ENCODE data around the gene B4GALT3.

The B4GALT3 gene

DNA sequence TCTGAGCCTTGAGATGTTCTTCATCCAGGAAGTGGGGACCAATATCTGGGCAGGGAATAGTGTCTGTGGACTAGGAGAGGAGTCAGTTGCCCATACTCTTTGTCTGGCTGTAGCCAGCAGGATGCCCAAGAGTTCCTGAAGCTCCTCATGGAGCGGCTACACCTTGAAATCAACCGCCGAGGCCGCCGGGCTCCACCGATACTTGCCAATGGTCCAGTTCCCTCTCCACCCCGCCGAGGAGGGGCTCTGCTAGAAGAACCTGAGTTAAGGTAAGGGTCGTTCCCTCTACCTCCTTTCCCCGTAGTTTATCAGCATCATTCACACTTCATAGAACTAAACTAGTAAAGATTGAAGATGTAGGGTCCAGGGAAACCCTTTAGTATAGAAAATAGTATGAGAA, 14.5 kb downstream of the B4GALT3 start:
- no peak for DNase-seq (ENCODE audit: low spot score)

DNA sequence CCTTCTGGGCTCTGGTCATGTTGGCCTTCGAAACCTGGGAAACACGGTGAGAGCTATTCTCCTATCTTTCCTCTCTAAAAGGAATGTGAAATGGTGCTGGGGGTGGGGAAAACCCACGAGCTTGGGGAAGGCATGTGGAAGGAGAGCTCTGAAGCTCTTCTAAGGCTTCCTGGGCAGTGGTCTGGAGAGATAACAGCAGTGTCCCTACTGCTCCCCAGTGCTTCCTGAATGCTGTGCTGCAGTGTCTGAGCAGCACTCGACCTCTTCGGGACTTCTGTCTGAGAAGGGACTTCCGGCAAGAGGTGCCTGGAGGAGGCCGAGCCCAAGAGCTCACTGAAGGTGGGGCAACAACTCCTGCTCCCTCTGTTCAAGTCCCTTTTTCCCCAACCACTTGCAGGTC, 15.3 kb downstream of the B4GALT3 start:
- DNase-seq (ENCODE audit: low spot score), result no peak

DNA sequence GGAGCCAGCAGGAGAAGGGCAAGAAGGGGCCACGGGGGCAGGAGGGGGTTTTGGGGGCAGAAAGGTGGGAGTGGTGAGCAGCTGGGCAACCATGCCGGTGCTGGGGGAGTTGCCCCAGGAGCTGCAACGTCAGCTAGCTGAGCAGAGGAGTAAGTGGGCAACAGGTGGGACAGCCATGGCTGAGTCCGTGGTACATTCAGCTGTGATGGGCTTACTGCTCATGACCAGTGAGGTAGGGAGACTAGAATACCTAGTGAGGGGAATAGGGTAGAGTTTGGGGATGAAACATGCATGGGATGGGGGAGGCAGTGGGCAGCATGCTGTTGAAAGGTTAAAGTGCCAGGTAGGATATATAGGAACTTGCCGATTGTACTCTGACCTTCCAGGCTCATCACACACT, 15.7 kb downstream of the B4GALT3 start:
- no peak for DNase-seq (ENCODE audit: low spot score)

DNA sequence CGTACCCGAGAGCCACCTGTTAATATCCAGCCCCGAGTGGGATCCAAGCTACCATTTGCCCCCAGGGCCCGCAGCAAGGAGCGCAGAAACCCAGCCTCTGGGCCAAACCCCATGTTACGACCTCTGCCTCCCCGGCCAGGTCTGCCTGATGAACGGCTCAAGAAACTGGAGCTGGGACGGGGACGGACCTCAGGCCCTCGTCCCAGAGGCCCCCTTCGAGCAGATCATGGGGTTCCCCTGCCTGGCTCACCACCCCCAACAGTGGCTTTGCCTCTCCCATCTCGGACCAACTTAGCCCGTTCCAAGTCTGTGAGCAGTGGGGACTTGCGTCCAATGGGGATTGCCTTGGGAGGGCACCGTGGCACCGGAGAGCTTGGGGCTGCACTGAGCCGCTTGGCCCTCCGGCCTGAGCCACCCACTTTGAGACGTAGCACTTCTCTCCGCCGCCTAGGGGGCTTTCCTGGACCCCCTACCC, 16.6 kb downstream of the B4GALT3 start:
- DNase-seq (ENCODE audit: low spot score), result no peak

DNA sequence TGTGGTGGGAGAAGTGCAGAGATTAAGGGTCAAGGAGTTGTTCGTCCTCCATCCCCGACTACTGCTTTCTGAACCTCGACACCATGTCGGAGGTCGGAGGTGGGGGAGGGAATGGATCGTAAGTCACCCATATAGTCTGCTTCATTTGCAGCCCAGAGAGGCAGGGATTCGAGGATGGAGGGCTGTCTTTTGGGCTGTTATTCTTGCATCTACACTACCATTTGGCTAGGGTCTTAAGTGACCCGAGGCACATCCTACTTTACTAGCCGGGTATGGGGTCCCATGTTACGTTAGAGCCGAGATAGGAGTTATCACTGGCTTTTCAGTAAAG, 17.4 kb downstream of the B4GALT3 start:
- no peak for DNase-seq (ENCODE audit: low spot score)

DNA sequence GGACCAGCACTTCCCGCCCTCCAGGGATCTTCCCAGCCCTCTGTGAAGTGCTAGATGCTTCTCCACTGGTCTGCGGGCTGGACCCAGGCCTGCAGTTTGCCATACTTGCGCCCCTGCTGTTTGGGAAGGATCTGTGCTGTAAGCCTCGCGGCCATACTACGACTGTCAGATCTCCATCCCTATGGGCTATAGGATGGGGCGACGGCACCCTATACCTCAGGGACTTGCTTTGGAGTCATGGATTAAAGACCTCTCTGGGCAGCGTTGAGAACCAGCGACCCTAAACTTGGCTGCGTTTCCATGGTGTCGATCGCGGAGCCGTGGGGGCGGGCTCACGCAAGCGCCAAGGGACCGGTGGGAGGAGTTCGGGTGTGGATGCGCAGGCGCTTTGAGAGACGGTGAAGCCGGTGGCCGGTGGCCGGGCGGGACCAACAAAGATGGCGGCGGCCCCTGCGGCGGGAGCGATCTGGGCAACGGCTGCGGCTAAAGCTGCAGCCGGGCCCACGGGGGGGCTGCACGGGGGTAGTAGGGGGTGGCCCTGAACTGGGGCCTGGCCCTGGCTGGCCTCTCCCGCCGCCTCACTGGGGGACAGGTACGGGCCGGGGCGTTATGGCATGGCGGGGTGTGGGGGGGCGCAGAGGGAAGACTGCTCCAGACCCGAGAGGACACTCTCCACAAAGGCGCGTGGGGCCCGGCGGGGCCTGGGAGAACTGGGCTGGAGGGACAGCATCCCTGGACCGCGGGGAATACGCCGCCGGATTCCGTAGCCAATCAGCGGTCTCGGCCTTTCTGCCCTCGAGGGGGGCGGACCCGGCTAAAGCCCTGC, 18.0 kb downstream of the B4GALT3 start, which contains the start of gene USP21:
USP21 (plus strand) TSS at position 414 of the 826 bp plus-strand sequence. CDS start 1,141 bp downstream, outside the sequence.
- peak; percentile 84 for DNase-seq (ENCODE audit: low spot score)

DNA sequence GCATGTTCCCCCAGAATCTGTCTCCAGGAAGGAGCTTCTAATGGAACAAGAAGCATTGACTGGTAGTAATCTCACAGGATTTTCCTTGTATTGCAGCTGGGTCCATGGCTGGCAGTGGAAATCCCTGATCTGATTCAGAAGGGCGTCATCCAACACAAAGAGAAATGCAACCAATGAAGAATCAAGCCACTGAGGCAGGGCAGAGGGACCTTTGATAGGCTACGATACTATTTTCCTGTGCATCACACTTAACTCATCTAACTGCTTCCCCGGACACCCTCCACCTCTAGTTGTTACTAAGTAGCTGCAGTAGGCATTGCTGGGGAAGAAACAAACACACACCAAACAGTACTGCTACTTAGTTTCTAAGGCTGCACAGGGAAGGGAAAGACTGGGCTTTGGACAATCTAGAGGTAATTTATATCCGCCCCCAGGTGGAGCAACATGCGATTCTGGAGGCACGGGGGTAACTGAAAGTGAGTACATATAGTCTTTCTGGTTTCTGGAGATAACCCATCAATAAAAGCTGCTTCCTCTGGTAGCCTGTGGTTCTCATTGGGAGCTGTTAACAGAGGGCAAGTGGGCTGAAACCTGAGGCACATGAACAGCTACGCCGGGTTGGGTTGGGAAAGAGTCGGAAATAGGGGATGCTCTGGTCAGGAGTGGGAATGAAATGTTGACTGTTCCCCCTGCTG, 18.8 kb downstream of the B4GALT3 start:
- DNase-seq (ENCODE audit: low spot score), result no peak

DNA sequence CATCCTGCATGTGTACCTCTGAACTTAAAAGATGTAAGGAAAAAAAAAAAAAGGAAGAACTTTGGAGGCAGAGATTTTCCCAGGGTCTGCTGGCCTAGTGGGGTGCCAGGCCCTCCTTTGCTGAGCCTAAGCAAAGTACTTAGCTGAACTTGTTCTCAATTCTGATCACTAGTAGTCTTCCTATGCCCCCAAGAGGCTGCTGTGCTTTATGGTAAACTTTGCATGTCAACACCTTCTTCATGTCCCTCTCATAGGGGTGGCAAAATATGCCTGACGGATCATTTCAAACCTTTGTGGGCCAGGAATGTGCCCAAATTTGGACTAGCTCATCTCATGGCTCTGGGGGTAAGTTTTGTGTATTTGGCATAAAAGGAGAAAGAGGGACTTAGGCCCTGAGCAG, 19.4 kb downstream of the B4GALT3 start:
- no peak for DNase-seq (ENCODE audit: low spot score)

DNA sequence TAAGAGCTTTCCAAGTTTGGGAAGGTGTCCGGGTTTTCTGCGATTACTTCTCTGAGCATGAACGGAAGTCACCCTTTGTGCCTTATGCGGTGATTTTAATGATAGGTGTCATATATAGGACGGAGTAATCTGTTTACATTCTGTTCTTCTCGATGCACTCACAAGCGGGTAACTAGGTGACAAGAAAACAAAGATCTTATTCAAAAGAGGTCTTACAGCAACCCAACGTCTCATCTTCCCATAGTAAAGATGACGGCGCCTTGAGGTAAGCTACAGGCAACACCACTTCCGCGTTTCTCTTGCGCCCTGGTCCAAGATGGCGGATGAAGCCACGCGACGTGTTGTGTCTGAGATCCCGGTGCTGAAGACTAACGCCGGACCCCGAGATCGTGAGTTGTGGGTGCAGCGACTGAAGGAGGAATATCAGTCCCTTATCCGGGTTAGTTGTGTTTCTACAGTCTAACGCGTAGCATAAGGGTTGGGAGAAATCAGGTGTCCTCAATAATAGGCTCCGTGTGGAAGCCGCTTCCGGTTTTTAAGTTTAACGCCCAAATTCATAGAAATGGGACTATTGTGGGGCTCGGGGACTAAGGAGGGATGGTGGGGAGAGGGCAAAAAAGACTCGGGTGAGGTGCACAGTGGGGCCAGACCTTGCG, 23.5 kb downstream of the B4GALT3 start, which contains the start of gene UFC1:
UFC1 (plus strand) TSS at position 297 of the 656 bp plus-strand sequence; CDS start at position 317, 20 bp downstream.
- DNase-seq (ENCODE audit: low spot score), result peak; percentile 95

DNA sequence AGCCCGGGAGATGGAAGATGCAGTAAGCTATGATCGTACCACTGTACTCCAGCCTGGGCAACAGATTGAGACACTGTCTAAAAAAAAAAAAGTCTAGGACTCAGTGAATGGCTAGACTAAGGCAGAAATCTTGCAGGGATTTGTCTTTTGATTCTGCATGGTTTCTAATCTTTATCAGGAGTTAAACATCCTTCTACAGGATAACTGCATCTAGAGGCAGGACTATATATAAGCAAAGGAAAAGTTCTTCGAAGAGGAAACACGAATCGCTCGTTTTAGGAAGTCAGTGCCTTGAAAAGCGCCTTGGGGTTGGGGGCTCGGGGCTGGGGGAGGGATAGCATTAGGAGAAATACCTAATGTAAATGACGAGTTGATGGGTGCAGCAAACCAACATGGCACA, 24.1 kb downstream of the B4GALT3 start:
- DNase-seq (ENCODE audit: low spot score), result no peak

DNA sequence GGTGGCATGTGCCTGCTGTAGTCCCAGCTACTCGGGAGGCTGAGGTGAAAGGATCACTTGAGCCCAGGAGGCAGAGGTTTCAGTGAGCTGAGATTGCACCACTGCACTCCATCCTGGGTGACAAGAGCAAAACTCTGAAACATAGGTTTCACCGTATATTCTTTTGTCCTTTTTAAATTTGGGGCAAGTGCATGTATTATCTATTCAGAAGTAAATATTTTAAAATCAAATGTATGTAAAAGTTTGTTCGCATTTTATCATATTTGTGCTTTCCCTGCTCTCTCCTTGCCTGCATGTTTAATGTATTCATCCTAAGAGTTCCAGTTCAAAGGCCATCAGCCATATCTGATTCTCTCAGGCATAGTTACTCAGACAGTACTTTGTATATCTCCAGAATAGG, 31.5 kb downstream of the B4GALT3 start:
- no peak for DNase-seq (ENCODE audit: low spot score)

DNA sequence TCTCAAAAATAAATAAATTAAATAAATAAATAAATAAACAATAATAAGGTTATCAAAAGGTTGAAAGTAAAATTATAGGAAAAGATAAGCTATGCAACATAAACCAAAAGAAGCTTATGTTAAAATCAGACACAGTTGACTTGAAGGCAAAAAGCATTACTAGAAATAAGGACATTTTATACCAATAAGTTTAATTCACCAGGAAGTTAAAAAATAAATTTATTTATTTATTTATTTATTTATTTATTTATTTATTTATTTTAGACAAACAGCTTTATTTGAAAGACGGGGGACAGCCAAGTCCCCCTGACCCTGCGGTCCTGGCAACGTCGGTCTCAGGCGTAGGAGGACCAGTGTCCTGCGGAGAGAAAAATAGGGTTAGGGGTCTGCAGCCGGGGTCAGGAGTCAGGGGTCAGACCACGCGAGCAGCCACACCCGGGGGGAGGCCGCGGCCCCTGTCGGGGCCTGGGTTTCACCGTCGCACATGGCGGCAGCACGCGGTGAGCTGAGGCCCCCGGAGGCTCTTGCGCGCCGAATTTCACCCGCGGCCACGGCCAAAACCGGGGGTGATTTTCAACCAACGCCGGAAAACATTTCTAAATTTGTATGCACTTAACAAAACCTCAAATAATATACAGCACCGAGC, 36.4 kb downstream of the B4GALT3 start:
- no peak for DNase-seq (ENCODE audit: low spot score)

DNA sequence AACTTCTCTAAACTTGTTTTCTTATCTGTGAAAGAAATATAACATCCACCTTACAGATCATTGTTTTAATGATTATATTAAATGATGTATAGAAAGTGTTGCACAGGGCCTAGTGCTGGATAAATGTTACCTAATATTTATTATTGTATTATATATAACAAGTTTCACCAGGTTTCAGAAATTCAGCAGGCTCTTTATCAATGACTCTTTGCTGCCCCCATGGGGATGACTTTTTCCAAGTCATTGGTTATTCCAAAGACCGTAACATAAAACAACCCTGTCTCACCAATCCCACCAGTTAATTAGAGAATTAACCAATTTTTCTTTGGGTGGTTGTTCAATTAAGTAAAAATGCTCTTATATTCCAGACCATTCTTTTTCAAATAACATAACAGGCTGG, 37.5 kb downstream of the B4GALT3 start:
- peak; percentile 32 for DNase-seq (ENCODE audit: low spot score)

DNA sequence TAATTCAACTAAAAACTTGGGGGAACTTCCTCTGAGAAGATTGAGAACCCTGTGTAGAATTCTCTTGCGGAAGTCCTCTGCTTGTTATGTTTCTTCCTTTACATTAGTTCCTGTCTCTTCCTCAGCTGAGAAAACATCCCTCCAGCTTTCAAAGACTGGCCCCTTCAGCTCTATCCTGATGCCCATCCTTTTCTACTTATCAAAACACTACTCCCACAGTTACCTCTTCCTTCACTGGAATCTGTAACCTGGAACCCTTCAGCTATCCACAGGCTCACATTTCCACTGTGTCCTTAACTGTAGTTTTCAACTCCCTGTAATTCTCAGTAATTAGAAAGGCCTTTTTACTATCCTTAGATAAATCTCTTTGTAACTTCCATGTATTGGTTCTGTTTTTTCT, 38.9 kb downstream of the B4GALT3 start:
- DNase-seq (ENCODE audit: low spot score), result no peak

DNA sequence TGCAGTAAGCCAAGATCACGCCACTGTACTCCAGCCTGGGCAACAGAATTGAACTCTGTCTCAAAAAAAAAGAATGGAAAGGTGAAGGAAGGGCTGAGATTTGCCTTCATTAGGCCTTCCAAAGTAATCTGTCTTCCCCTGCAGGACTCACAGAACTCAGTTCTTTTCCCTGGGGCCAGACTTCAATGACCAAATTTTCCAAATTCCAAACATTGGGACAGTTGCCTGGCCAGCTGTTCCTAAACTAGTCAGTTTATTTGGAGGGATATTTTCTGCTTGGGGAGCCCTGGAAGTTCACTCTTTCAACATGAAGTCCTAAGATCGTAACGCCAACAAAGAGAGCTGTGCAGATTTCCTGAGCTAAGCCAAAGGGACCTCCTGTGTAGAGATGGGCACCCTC, 39.4 kb downstream of the B4GALT3 start:
- no peak for DNase-seq (ENCODE audit: low spot score)

DNA sequence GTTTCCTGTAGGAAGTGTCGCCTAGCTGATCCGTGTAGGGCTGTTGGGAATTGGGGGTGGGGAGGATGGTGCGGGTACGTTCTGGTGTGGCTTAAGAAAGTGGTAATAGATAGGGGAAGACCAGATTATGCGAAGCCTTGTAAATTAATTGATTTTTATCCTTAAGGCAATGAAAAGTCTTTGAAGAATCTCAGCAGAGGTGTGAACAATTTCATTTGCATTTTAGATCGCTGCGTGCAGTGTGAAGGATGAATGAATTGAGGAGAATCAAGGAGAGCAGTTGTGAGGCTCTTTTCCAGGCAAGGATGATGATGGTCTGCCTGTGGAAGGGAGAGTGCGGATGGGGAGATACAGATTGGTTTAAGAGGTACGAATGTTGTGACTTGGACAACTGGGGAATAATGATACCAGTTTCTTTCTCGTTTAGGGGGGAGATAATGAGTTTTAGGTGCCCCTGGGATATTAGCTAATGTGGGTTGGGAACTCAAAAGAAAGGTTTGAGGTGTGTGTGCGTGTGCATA, 44.0 kb downstream of the B4GALT3 start:
- peak; percentile 36 for DNase-seq (ENCODE audit: low spot score)

DNA sequence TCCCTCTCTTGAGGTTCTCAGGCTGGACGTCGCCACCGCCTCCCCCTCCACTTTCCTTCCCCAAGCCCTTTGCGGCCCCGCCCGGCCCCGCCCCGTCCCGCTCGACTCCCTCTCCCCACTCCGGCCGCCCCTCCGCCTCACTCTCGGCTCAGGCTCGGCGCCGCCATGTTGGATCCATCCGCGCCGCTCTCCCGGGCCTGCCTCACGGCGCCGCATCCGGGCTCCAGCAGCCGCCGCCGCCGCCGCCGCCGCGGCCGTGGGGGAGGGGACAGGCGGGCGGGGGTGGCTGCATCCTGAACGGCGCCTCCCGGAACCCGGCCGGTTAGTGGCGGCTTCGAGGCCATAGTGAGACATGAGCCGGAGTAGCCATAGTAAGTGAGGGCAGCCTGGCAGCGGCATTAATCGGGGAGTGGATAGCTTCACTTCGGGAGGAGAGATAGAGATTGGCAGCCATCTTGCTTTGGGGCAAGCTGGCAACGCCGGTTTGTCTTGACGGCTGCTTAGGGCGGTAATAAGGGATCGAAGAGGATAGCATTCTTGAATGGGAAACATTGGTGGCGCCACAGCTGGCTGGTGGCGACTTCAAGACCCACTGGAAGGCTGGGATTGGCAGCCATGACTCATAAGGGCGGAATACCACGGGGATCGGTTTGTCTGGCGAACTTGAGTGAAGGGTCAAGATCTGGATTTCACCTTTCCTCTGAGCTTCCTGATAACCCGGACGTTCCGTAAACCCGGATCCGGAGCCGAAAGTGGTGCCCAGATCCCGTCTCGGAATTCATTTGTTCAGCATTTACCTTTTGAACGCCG, 44.7 kb downstream of the B4GALT3 start, which contains the start of gene DEDD:
DEDD (minus strand) TSS at position 258 of the 810 bp plus-strand sequence. CDS start 8,205 bp downstream, outside the sequence.
- peak; percentile 98 for DNase-seq (ENCODE audit: low spot score)

DNA sequence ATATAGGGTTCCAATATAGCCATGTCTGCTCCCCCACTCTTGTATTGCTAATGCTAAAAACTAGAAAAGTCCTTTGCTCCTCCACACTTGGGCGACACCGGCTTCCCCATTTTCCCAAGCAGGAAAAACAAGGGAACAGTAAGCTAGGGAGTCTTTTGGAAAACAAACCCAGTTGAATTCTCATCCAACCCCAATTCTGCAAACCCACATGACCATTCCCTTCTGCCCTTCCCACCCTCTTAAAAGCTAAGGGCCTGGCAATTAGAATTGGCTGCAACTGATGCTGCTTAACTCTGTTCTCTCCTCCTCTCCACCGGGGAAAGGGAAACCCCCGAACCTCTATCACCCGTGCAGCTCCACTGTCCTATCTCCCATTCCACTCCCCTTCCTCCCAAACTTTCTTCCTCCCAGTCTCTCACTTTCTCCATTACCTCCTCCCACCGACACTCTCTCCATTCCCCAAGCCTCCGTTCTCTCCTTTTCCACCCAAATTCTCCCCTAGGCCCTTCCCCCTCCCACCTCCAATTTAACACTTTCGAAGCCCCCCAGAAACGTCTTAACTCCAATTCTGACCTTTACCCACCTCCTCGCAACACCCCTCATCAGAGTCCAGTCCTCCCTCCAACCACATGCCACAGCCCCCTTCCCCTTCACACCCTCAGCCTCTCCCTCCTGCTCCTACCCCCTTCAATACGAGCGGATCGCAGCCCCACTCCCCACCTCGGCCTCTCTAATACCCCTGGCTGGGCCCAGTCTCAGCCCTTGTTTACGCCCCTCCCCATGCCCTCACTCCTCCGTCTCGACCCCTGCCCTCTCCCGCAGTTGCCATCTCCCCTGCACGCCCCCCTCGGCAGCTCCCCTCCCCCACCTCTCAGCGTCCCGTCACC, 45.5 kb downstream of the B4GALT3 start:
- no peak for DNase-seq (ENCODE audit: low spot score)

DNA sequence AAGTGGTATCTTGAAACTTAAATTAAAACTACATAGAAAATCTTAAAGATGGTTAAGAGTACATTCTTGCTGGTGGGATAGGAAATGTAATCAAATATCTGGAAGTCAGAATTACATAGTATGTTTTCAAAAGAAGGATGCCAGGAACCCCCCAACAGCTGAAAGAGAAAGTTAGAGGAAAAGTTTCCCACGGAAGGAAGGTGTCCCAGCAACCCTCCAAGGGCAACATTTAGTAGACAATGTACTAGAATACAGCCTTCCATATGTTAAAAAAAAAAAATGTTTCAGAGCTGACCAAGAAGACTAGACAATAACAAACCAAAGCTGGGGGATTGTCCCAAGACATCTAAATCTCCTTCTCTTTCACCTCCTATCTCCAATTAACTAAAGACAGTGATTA, 47.0 kb downstream of the B4GALT3 start:
- no peak for DNase-seq (ENCODE audit: low spot score)
